GM12878 (cell line): ENCODE data around the gene STOML3. TPM values are rescaled to one million over a fixed set of nuclear protein-coding genes. Genes with fewer than 3 reads are reported as not detected.

Experiments used
- ATAC-seq: fragments of 200-7000 bp; cut with Tn5 transposase; 3 replicates; pipeline ENCODE4 v1.9.1; 2020; ENCODE audit warnings: mild to moderate bottlenecking, moderate library complexity
- BruUV-seq: library from RNA; stranded (reverse); fragments of 400-500 nt; replicated peaks from 2 replicates; lab custom pipeline; 2021; lab: Mats Ljungman, UMichigan
- CTCF ChIA-PET: fragments of 300-600 bp; sonication (Branson Sonifier 250); formaldehyde crosslinking; extraction: SDS; loops from one replicate; lab custom pipeline; 2021; ENCODE audit warnings: inconsistent platforms; lab: Yijun Ruan, JAX
- POLR2A ChIA-PET: fragments of 350-600 bp; formaldehyde crosslinking; extraction: SDS; loops from one replicate; lab custom pipeline; 2021; ENCODE audit warnings: inconsistent platforms; lab: Charles Lee
- RAD21 ChIA-PET: fragments of 300-600 bp; sonication (Branson Sonifier 250); formaldehyde crosslinking; loops from one replicate; lab custom pipeline; 2023; ENCODE audit warnings: antibody characterized with exemption; ENCODE audit not compliant: unreplicated experiment; lab: Charles Lee
- SMC1A ChIA-PET: fragments of 300-600 bp; sonication (Branson Sonifier 250); formaldehyde crosslinking; loops from one replicate; lab custom pipeline; 2023; ENCODE audit not compliant: unreplicated experiment, uncharacterized antibody; lab: Charles Lee
- DNase-seq: peaks from one replicate; pipeline ENCODE4 v3.0.0-alpha.2; 2011; ENCODE audit warnings: low read depth, low spot score
- FAIRE-seq: peaks from 3 replicates; lab custom pipeline; 2011; peaks lifted over from hg19 to GRCh38; lab: Jason Lieb, UNC
- H2AFZ ChIP-seq: 2 replicates; pipeline ENCODE4 v1.6.0; 2011; ENCODE audit warnings: low read depth, low read length, control low read depth; ENCODE audit not compliant: control insufficient read depth
- H3K27ac ChIP-seq: 2 replicates; pipeline ENCODE4 v1.5.1; 2011; ENCODE audit warnings: control low read depth; ENCODE audit not compliant: control insufficient read depth, insufficient read depth
- H3K27me3 ChIP-seq, 2 experiments: replicated peaks in 1 of 2; 2 replicates each; pipeline versions ENCODE4 v1.6.0 to v1.6.1; 2011; ENCODE audit warnings: low read length in 1 of 2; ENCODE audit not compliant: control insufficient read depth in 2 of 2, insufficient read depth in 2 of 2
- H3K36me3 ChIP-seq, 2 experiments: 2 replicates each; pipeline ENCODE4 v1.5.1; 2011; ENCODE audit warnings: low read length in 1 of 2; ENCODE audit not compliant: control insufficient read depth in 2 of 2, insufficient read depth in 2 of 2
- H3K4me1 ChIP-seq: 2 replicates; pipeline ENCODE4 v1.6.1; 2011; ENCODE audit warnings: mild to moderate bottlenecking, low read length, moderate library complexity, mixed read lengths; ENCODE audit not compliant: control insufficient read depth, insufficient read depth
- H3K4me2 ChIP-seq: 2 replicates; pipeline ENCODE4 v1.6.0; 2011; ENCODE audit warnings: control low read depth; ENCODE audit not compliant: control insufficient read depth, insufficient read depth
- H3K4me3 ChIP-seq: fragments of 200-600 bp; sonication (generic); 2 replicates; pipeline ENCODE4 v1.5.1; 2016
- H3K79me2 ChIP-seq: 2 replicates; pipeline ENCODE4 v1.6.0; 2011; ENCODE audit warnings: low read length; ENCODE audit not compliant: control insufficient read depth, insufficient read depth
- H3K9ac ChIP-seq: 2 replicates; pipeline ENCODE4 v1.8.0; 2011; ENCODE audit warnings: low read length, control low read depth, mixed read lengths; ENCODE audit not compliant: control insufficient read depth, insufficient read depth
- H3K9me3 ChIP-seq: replicated peaks from 3 replicates; pipeline ENCODE4 v1.5.1; 2011; ENCODE audit warnings: mild to moderate bottlenecking, low read length; ENCODE audit not compliant: control insufficient read depth, insufficient read depth
- H4K20me1 ChIP-seq: 2 replicates; pipeline ENCODE4 v1.6.0; 2011; ENCODE audit not compliant: control insufficient read depth, insufficient read depth
- KAT2A ChIP-seq: conservative IDR thresholded peaks from 2 replicates; pipeline ENCODE4 v1.6.1; 2011; ENCODE audit warnings: low read depth, low read length; ENCODE audit not compliant: control insufficient read depth
- NFYA ChIP-seq: IDR thresholded peaks from 2 replicates; pipeline ENCODE4 v1.6.1; 2011; ENCODE audit warnings: low read depth, mild to moderate bottlenecking, low read length, improper control_type of control experiment, borderline replicate concordance
- WGBS: methylation state at CpG from one replicate; pipeline ENCODE4 v1.1.6; 2016; ENCODE audit warnings: low lambda C conversion rate; ENCODE audit not compliant: insufficient replicate concordance, insufficient coverage; ENCODE audit errors: missing lambda C conversion rate; 5-methylcytosine and 5-hydroxymethylcytosine counted together
- in situ Hi-C: fragments of 300-500 bp; cut with MboI; formaldehyde crosslinking; loops from 9 replicates; pipeline ENCODE4 v1.14.3; 2018; ENCODE audit warnings: mixed read lengths
- intact Hi-C: fragments of 100-400 bp; cut with micrococcal nuclease; formaldehyde crosslinking; loops from one replicate; pipeline ENCODE4 v1.14.2; 2022; ENCODE audit not compliant: unreplicated experiment
- polyA plus RNA-seq, 11 experiments: library from polyadenylated mRNA; depleted of rRNA in 4 of 11; unstranded in 6 of 11; stranded (reverse) in 5 of 11; fragments of >200 nt; fragmentation: Nextera tagmentation in 4 of 11; fragmentation: Illumina TruSeq in 1 of 11; extraction: Ambion mirVana in 4 of 11; extraction: Trizol in 1 of 11; gene quantifications; 1 replicate in 1 of 11; 2 replicates in 10 of 11; pipeline versions ENCODE4 v1.2.1 to v1.2.3, GENCODE V29; 2011 to 2016; ENCODE audit warnings: inconsistent platforms in 2 of 11, missing spikeins in 2 of 11, low read depth in 1 of 11
- total RNA-seq, 4 experiments: library from RNA; depleted of rRNA in 3 of 4; stranded (reverse); fragments of >200 nt in 3 of 4; fragmentation: Illumina TruSeq in 1 of 4; extraction: Trizol in 1 of 4; gene quantifications; 2 replicates each; pipeline versions ENCODE4 v1.2.1 to v1.2.3, GENCODE V29; 2013 to 2021
- TF ChIP-seq, protein P1 (sequence below): fragments of 450-650 bp; formaldehyde crosslinking; IDR thresholded peaks from 2 replicates; pipeline ENCODE4 v1.4.0; 2022; ENCODE audit warnings: mild to moderate bottlenecking, moderate library complexity
- TF ChIP-seq, protein P2 (sequence below): fragments of 450-650 bp; IDR thresholded peaks from 2 replicates; pipeline ENCODE4 v1.6.1; 2017; ENCODE audit warnings: borderline replicate concordance
- TF ChIP-seq, protein P3 (sequence below): fragments of 450-650 bp; IDR thresholded peaks from 2 replicates; pipeline ENCODE4 v1.6.1; 2017; ENCODE audit warnings: mild to moderate bottlenecking
- TF ChIP-seq, protein P4 (sequence below): fragments of 450-650 bp; formaldehyde crosslinking; IDR thresholded peaks from 2 replicates; pipeline ENCODE4 v1.5.0; 2022; ENCODE audit warnings: mild to moderate bottlenecking, missing genetic modification characterization

STOML3 gene
- total and polyA plus RNA-seq, 10 of the 15 experiments (the other 5 are each of a cell fraction or from before 2014, with no cell fraction given): not detected

DNA sequence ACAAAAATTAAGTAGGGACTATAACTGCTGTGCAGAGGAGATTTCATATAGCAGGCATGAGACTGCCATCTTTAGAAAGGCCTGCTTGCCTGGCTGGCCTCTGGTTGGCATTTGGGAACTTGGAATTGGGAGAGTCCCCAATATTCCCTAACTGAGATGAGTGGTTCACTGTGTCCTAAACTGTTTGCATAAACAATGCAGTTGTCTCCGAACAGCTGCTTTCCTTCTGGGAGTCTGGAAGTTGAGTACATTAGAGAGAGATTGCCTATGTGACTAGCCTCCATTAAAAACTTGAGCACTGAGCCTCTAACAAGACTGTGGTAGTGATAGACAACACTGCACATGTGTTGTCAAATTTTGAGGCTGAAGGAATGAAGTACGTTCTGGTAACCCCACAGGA lies 47.4 kb downstream of the STOML3 start:
- Histone ChIP-seq H3K4me3 (no peak overlapping the region), H3K36me3 (no peaks in the 10 kb centered on the region), H3K27me3 (no peaks in the 10 kb centered on the region), H3K9me3 (no peaks in the 10 kb centered on the region), H3K9ac (no peak overlapping the region)
- in situ Hi-C loops: no loop called here
- TF ChIP-seq, protein P1, sequence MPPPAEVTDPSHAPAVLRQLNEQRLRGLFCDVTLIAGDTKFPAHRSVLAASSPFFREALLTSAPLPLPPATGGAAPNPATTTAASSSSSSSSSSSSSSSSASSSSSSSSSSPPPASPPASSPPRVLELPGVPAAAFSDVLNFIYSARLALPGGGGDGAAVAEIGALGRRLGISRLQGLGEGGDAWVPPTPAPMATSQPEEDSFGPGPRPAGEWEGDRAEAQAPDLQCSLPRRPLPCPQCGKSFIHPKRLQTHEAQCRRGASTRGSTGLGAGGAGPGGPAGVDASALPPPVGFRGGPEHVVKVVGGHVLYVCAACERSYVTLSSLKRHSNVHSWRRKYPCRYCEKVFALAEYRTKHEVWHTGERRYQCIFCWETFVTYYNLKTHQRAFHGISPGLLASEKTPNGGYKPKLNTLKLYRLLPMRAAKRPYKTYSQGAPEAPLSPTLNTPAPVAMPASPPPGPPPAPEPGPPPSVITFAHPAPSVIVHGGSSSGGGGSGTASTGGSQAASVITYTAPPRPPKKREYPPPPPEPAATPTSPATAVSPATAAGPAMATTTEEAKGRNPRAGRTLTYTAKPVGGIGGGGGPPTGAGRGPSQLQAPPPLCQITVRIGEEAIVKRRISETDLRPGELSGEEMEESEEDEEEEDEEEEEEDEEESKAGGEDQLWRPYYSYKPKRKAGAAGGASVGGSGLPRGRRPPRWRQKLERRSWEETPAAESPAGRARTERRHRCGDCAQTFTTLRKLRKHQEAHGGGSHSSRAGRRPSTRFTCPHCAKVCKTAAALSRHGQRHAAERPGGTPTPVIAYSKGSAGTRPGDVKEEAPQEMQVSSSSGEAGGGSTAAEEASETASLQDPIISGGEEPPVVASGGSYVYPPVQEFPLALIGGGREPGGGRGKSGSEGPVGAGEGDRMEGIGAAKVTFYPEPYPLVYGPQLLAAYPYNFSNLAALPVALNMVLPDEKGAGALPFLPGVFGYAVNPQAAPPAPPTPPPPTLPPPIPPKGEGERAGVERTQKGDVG (CRISPR knock-in tag): no peak
- TF ChIP-seq, protein P2, sequence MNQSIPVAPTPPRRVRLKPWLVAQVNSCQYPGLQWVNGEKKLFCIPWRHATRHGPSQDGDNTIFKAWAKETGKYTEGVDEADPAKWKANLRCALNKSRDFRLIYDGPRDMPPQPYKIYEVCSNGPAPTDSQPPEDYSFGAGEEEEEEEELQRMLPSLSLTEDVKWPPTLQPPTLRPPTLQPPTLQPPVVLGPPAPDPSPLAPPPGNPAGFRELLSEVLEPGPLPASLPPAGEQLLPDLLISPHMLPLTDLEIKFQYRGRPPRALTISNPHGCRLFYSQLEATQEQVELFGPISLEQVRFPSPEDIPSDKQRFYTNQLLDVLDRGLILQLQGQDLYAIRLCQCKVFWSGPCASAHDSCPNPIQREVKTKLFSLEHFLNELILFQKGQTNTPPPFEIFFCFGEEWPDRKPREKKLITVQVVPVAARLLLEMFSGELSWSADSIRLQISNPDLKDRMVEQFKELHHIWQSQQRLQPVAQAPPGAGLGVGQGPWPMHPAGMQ: no peak
- TF ChIP-seq, protein P3, sequence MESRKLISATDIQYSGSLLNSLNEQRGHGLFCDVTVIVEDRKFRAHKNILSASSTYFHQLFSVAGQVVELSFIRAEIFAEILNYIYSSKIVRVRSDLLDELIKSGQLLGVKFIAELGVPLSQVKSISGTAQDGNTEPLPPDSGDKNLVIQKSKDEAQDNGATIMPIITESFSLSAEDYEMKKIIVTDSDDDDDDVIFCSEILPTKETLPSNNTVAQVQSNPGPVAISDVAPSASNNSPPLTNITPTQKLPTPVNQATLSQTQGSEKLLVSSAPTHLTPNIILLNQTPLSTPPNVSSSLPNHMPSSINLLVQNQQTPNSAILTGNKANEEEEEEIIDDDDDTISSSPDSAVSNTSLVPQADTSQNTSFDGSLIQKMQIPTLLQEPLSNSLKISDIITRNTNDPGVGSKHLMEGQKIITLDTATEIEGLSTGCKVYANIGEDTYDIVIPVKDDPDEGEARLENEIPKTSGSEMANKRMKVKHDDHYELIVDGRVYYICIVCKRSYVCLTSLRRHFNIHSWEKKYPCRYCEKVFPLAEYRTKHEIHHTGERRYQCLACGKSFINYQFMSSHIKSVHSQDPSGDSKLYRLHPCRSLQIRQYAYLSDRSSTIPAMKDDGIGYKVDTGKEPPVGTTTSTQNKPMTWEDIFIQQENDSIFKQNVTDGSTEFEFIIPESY: no peak
- TF ChIP-seq KAT2A (no peak), NFYA (no peak)
- TF ChIP-seq, protein P4, sequence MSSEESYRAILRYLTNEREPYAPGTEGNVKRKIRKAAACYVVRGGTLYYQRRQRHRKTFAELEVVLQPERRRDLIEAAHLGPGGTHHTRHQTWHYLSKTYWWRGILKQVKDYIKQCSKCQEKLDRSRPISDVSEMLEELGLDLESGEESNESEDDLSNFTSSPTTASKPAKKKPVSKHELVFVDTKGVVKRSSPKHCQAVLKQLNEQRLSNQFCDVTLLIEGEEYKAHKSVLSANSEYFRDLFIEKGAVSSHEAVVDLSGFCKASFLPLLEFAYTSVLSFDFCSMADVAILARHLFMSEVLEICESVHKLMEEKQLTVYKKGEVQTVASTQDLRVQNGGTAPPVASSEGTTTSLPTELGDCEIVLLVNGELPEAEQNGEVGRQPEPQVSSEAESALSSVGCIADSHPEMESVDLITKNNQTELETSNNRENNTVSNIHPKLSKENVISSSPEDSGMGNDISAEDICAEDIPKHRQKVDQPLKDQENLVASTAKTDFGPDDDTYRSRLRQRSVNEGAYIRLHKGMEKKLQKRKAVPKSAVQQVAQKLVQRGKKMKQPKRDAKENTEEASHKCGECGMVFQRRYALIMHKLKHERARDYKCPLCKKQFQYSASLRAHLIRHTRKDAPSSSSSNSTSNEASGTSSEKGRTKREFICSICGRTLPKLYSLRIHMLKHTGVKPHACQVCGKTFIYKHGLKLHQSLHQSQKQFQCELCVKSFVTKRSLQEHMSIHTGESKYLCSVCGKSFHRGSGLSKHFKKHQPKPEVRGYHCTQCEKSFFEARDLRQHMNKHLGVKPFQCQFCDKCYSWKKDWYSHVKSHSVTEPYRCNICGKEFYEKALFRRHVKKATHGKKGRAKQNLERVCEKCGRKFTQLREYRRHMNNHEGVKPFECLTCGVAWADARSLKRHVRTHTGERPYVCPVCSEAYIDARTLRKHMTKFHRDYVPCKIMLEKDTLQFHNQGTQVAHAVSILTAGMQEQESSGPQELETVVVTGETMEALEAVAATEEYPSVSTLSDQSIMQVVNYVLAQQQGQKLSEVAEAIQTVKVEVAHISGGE (CRISPR knock-in tag): no peak
- TF ChIP-seq, all 136 proteins: peak for 0
- ChIA-PET SMC1A (interaction anchor here (0.8 kb wide), 1 partner anchor 9 kb away, joined by 3 read pairs; no protein-coding TSS in a partner anchor), POLR2A (no interaction called here), CTCF (no interaction called here), RAD21 (no interaction called here)
- H2AFZ ChIP-seq: no peak overlapping the region
- no TSS peak for BruUV-seq
- FAIRE-seq (no peak), ATAC-seq (no peak), DNase-seq (no peak)
- intact Hi-C loops: no loop called here
- H3K27ac ChIP-seq: no peak overlapping the region
- 0% methylated on average over 2 of the region's 2 CpGs for WGBS
- no peaks in the 10 kb centered on the region for H3K79me2 ChIP-seq
- H3K4me1 ChIP-seq: no peaks in the 10 kb centered on the region
- H3K4me2 ChIP-seq: no peak overlapping the region
- H4K20me1 ChIP-seq: no peaks in the 10 kb centered on the region
